IPS-15b (cell line): ENCODE data around the gene KIF27.
"Not testable (repeated sequence)": the region's sequence is repeated elsewhere in the genome, so short reads cannot be mapped to it uniquely, and the experiment has no call there.

Experiments used
- H3K27me3 ChIP-seq: one replicate; pipeline ENCODE4 v1.6.1; 2013; ENCODE audit warnings: low read length; ENCODE audit not compliant: control insufficient read depth, insufficient read depth
- H3K36me3 ChIP-seq: one replicate; pipeline ENCODE4 v1.6.1; 2013; ENCODE audit warnings: low read length; ENCODE audit not compliant: control insufficient read depth, insufficient read depth
- H3K4me1 ChIP-seq: one replicate; pipeline ENCODE4 v1.6.1; 2013; ENCODE audit warnings: mild to moderate bottlenecking, low read length; ENCODE audit not compliant: control insufficient read depth, insufficient read depth
- H3K4me3 ChIP-seq: one replicate; pipeline ENCODE4 v1.5.1; 2013; ENCODE audit warnings: low read depth, low read length
- H3K9ac ChIP-seq: one replicate; pipeline ENCODE4 v1.6.1; 2013; ENCODE audit warnings: low read depth, mild to moderate bottlenecking, low read length
- H3K9me3 ChIP-seq: one replicate; pipeline ENCODE4 v1.6.1; 2013; ENCODE audit warnings: mild to moderate bottlenecking, low read length; ENCODE audit not compliant: control insufficient read depth, insufficient read depth

The KIF27 gene

DNA sequence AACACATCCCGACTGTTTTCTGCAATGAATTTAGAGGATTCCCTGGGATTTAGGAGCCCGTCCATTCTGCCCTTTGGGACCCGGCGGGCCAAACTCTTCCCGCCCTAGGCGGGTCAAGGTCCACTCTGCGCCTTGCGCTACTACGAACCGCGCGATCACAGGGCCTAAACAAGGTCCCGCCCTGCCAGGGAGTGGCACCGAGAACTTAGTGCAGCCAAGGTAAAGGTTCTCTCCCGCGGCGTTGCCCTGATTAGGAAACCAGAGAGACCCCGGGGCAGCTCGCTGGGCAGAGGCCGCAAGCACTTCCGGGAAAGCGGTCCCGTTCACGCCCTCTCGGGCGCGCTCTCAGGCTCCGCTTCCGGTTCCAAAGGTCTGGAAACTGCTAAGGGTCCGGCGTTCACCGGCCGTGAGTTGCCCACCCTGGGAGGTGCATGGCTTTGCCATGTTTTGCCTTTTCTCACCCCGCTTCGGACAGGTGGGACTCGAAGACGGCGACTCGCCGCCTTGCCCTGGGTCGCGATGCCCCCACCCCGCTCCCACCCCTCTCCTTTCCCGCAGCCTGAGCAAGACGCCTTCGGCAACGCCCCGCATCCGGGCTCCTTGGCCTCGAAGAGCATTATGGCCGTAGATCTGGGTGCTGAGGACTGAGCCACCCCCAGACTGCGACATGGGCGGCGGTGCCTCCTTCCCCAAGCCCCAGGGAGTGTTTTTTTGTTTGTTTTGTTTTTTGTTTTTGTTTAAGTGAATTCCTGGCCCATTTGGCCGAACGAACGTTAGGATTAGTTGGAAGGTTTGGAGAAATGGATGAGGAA lies 35.4 kb upstream of the KIF27 start:
- Histone ChIP-seq H3K4me1 (no peaks in the 10 kb centered on the region), H3K36me3 (no peaks in the 10 kb centered on the region), H3K4me3 (peak overlapping the region; percentile 87), H3K9ac (peak overlapping the region; percentile 90), H3K27me3 (no peaks in the 10 kb centered on the region), H3K9me3 (no peaks in the 10 kb centered on the region)

DNA sequence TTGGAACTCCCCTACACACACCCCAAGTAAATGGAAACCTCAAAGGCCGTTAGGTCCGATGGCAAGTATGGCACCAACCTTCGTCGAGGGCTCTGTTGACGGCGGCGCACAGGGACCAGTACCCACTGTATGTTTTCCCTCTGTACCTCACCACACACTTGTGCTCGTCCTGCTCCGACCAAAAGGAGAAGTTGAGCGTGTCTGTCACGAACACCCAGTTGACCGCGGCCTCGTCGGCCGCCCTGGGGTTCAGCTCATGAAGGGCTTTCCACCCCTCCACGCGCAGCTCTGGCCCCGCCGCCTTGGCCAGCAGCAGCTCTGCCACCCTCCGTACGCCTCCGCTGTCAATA lies 34.8 kb upstream of the KIF27 start:
- no peaks in the 10 kb centered on the region for H3K9me3 ChIP-seq
- H3K27me3 ChIP-seq: no peaks in the 10 kb centered on the region
- peak overlapping the region; percentile 90 for H3K9ac ChIP-seq
- H3K4me3 ChIP-seq: peak overlapping the region; percentile 87
- H3K4me1 ChIP-seq: no peaks in the 10 kb centered on the region
- H3K36me3 ChIP-seq: peaks cover 2% of the 10 kb centered on the region

DNA sequence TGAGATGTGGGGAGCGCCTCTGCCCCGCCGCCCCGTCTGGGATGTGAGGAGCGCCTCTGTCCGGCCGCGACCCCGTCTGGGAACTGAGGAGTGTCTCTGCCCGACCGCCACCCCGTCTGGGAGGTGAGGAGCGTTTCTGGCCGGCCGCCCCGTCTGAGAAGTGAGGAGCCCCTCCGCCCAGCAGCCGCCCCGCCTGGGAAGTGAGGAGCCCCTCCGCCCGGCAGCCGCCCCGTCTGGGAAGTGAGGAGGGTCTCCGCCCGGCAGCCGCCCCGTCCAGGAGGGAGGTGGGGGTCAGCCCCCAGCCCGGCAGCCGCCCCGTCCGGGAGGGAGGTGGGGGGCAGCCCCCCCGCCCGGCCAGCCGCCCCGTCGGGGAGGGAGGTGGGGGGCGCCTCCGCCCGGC lies 26.9 kb upstream of the KIF27 start:
- not testable (repeated sequence) for H3K36me3 ChIP-seq, H3K27me3 ChIP-seq, H3K9me3 ChIP-seq, H3K4me3 ChIP-seq, H3K9ac ChIP-seq, H3K4me1 ChIP-seq

DNA sequence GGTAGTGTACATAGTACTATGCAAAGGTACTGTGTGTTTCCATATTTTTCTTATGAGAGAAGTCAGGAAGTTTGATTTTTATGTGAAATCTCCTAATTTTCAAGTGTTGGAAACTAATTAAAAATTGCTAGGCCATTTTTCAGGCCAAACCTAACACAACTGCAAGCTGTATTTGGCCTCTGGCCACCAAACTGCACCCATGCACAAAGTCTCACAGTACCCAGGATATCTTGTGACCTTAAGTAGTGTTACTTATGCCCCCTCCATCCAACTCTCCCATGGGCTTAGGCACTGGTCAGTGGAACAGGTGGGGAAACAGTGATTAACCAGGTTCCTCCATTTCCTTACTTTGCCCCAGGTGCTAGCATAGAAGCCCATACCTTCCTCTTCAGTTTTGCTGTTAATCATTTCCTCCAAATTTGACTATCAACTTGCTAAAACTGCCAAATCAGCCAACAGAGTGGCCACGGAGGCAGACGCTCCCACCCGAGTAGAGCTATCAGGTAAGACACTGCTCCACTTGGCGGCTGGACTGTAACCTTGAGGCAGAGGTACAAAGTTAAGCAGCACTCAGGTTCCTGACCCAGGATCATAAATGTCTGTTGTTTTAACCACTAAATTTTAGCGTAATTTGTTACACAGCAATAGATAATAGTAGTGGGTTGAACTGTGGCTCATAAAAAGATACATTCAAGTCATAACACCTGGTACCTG lies 19.5 kb upstream of the KIF27 start:
- no peak overlapping the region for H3K9ac ChIP-seq
- peaks cover 10% of the 10 kb centered on the region for H3K36me3 ChIP-seq
- no peaks in the 10 kb centered on the region for H3K9me3 ChIP-seq
- H3K27me3 ChIP-seq: no peaks in the 10 kb centered on the region
- no peaks in the 10 kb centered on the region for H3K4me1 ChIP-seq
- no peak overlapping the region for H3K4me3 ChIP-seq

GRCh38 chr9:83937861-83938455 lies 16.7 kb upstream of the KIF27 start:
- H3K9ac ChIP-seq: no peak overlapping the region
- no peak overlapping the region for H3K4me3 ChIP-seq
- H3K27me3 ChIP-seq: no peaks in the 10 kb centered on the region
- H3K9me3 ChIP-seq: no peaks in the 10 kb centered on the region
- peaks cover 2% of the 10 kb centered on the region for H3K4me1 ChIP-seq
- peaks cover 7% of the 10 kb centered on the region for H3K36me3 ChIP-seq

DNA sequence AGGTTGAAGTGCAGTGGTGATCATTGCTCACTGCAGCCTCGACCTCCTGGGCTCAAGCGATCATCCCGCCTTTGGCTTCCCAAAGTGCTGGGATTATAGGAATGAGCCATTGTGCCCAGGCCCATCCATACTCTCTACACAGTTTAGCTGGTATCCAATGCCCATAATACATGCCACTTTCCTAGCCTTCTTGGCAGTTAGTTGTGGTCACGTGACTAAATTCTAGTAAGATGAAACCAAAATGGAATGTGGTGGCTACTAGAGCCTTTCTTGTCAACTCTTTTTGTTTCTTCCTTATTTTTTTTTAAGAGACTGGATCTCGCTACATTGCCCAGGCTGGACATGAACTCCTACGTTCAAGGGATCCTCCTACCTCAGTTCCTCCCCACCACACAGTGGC lies 15.3 kb upstream of the KIF27 start:
- Histone ChIP-seq H3K4me1 (peaks cover 2% of the 10 kb centered on the region), H3K27me3 (no peaks in the 10 kb centered on the region), H3K9me3 (no peaks in the 10 kb centered on the region), H3K4me3 (no peak overlapping the region), H3K9ac (no peak overlapping the region), H3K36me3 (no peaks in the 10 kb centered on the region)

- H3K4me3 ChIP-seq: no peak overlapping the region
- H3K4me1 ChIP-seq: peaks cover 2% of the 10 kb centered on the region
- H3K36me3 ChIP-seq: no peaks in the 10 kb centered on the region
- no peak overlapping the region for H3K9ac ChIP-seq
- no peaks in the 10 kb centered on the region for H3K27me3 ChIP-seq
- no peaks in the 10 kb centered on the region for H3K9me3 ChIP-seq
Observed at GRCh38 chr9:83935276-83935935, 14.2 kb upstream of the KIF27 start.

DNA sequence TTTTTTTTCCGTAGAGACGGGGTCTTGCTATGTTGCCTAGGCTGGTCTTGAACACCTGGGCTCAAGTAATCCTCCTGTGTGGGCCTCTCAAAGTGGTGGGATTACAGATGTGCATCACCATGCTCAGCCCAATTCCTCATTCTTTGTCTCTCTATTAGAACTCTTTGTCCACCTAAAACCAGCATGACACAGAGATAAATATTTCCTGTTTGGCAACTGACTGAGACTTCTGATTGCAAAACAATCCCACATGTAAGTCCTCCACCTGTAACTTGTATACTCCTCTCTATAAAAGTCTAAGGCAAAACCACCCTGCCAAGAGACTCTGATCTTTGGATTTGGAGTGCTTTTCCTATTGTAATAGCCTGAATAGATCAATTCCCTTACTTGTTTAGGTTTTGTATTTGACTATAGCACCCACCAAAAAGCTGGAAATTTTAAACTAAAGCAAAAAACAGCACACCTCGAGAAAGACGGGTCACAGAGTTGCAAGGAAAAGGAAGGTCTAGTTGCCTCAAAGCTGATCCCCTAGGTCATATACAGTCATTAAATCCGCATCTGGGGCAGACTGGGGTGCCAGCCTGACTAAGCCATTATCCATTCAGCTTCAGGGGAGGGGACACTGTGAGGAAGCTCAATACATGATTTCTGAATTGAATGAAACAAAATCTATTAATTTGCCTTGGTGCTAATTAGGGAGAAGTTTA lies 13.5 kb upstream of the KIF27 start:
- H3K4me3 ChIP-seq: no peak overlapping the region

GRCh38 chr9:83933790-83934189 lies 12.6 kb upstream of the KIF27 start:
- Histone ChIP-seq H3K4me1 (peaks cover 2% of the 10 kb centered on the region), H3K36me3 (no peaks in the 10 kb centered on the region), H3K27me3 (no peaks in the 10 kb centered on the region), H3K9me3 (no peaks in the 10 kb centered on the region), H3K4me3 (no peak overlapping the region), H3K9ac (no peak overlapping the region)

More for the DNA sequence above, 13.5 kb upstream of the KIF27 start:
- Histone ChIP-seq H3K27me3 (no peaks in the 10 kb centered on the region), H3K9me3 (no peaks in the 10 kb centered on the region), H3K4me1 (peaks cover 2% of the 10 kb centered on the region), H3K9ac (no peak overlapping the region), H3K36me3 (no peaks in the 10 kb centered on the region)

DNA sequence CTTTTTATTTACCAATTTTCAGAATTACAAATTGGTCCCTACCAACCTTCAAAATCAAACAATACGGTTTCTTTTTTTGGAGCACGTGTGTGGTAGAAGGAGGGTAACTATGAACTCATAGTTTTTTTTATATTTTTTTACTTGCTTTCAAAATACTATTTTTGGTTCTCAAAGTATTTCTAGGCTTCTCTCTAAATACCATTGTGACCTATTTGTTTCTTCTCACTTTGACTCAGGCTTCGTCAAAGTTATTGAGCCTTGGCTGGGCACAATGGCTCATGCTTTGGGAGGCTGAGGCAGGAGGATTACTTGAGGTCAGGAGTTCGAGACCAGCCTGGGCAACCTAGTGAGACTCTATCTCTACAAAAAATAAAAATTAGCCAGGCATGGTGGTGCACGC lies 11.6 kb upstream of the KIF27 start:
- H3K9ac ChIP-seq: no peak overlapping the region
- H3K36me3 ChIP-seq: no peaks in the 10 kb centered on the region
- no peak overlapping the region for H3K4me3 ChIP-seq
- H3K9me3 ChIP-seq: no peaks in the 10 kb centered on the region
- H3K27me3 ChIP-seq: no peaks in the 10 kb centered on the region
- H3K4me1 ChIP-seq: peaks cover 2% of the 10 kb centered on the region

DNA sequence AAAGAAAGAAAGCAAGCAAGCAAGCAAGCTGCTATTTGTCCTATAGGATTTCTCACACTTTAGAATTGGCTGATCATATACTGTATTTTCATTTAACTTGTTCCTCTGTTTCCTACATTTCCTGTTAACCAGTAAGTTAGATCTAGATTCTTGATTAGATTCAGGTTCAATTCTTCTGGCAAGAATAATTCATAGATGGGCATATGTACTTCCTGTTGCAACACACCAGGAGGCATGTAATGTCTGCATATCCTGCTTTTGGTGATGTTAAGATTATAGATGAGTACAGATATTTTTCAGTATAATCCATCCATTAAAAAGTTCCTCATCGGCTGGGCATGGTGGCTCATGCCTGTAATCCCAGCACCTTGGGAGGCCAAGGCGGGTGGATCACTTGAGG lies 10.8 kb upstream of the KIF27 start:
- no peaks in the 10 kb centered on the region for H3K36me3 ChIP-seq
- no peaks in the 10 kb centered on the region for H3K9me3 ChIP-seq
- H3K27me3 ChIP-seq: no peaks in the 10 kb centered on the region
- no peak overlapping the region for H3K9ac ChIP-seq
- H3K4me3 ChIP-seq: no peak overlapping the region
- H3K4me1 ChIP-seq: peaks cover 2% of the 10 kb centered on the region
